ENCODE results near the gene GNB1L.

The GNB1L gene, protein sequence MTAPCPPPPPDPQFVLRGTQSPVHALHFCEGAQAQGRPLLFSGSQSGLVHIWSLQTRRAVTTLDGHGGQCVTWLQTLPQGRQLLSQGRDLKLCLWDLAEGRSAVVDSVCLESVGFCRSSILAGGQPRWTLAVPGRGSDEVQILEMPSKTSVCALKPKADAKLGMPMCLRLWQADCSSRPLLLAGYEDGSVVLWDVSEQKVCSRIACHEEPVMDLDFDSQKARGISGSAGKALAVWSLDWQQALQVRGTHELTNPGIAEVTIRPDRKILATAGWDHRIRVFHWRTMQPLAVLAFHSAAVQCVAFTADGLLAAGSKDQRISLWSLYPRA

DNA sequence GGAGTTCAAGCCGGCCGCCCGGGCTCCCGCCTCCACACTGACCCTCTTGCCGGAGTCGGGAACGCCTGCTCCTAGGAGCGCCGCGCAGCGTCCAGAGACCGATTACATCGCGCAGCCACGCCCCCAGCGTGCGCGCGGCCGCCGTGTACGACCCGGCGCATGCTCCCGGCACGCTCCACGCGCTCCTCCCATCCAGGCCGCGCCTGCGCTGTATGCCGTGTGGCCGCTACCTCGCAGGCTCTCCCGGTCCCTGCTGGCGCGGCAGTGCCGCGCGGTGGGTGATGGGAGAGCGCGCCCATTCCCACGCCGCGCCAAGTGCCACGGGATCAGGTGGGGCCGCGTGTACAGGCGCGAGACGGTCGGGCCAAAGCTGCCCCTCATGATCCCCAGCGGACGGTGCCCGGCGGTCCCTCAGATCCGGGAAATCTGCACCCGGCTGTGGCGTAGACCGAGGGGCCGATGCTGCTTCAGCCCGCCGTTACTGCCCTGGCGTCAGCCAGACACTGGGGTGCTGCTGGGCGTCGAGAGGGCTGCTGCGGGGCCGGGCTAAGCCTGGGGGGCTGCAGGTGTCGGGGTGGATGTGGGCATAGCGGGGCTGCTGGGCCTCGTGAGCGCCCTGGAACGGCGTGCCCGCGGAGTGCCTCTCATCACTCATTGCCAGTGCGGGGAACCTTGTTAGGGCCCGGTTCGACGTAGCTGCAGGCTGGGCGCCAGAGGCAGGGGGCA lies at the start of gene GNB1L, which contains the start of gene RTL10:
TSS of gene GNB1L (minus strand) at position 97 of the 726 bp plus-strand sequence. CDS start 33,519 bp downstream, outside the sequence.
TSS of gene RTL10 (minus strand) at position 97 of the 726 bp plus-strand sequence. CDS start 2,613 bp downstream, outside the sequence.
- peak; percentile 93 for DNase-seq (ENCODE audit: low read depth)

DNA sequence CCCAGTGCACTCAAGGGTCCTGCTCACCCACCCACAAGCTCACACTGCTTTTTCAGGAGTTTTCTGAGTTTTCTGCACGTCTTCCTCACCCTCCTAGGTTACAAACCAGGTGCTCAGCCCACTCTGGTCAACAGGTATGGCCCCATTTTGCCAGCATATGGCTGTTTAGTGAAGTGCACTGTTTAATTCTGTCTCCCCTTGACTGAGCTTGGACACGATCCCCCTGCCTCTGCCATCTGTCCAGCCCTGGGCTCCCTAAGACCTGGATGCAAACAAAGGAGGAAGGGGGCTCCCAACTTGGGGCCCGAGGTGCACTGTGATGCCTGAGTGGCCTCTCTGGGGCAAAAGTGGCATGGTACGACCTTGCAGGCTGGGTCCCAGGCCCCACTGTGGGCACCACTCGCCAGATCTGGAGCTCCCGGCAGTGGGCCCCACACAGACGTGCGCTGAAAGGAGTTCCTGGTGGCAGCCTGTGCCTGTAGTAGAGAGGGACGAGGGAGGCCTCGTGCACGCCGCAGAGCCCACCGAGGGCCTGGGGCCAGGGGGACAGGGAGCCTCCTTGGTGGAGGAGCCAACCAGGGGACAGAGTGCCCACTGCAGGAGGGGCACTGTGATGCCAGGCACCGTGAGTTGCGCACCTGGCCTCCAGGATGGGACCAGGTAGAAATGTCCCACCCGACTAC lies 49.6 kb upstream of the GNB1L start:
- DNase-seq (ENCODE audit: low read depth): no peak

DNA sequence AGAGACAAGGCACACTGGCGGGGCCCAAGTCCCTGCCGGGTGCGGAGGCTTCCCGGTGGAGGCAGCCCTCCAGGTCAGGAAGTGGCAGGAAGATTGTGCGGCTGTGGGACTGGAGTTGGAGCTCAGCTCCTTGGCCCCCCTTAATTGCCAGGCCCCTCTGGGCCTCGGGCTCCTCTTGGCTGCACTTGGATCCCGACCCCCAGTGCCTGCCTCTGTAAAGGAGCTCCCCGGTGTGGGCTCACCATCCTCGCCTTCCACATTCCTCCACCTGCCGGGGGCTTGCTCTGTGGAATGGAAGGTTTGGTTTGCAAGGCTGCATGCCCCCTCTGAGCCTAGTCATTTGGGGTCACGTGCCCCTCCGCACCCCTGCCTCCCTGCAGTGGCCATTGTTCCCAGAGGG lies 48.8 kb upstream of the GNB1L start:
- DNase-seq (ENCODE audit: low read depth): no peak

DNA sequence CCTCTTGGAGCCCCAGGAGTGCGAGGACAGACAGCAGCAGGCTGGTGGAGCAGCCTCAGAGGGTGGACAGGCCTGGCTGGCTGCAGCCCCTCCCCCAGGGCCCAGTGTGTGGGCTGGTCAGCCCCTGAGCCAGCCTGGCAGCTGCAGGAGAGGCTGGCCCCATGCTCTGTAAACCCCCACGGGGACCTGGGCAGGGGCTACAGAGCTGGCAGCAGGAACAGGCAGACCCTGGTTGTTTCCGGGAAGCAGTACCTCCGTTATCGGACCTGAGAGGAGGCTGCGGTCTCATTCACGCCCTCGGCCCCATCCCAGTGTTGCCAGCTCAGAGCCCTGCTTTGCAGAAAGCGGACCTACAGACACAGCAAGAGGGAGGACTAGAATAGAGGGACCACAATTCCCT lies 48.4 kb upstream of the GNB1L start:
- no peak for DNase-seq (ENCODE audit: low read depth)

DNA sequence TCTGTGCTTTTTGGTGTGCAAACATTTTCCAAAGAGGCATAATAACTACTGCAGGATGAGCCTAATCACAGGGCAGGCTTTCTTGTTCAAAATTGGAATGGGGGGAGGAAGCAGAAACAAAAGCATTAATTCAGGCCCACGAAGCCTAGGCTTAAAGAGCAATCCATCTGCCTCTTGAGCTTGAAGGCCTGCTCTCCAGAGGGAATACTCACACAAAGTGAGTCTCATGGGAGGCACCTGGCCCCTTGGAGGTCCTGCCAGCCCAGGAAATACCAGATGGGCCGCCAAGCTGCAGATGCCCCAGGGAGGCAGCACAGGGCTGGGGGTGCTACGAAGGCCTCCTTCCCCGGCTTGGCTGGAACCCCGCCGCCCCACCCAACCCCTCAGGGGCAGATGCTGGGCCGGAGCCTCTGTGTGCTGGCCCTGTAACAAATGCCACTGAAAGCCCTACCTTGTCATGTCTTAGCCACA lies 47.6 kb upstream of the GNB1L start:
- no peak for DNase-seq (ENCODE audit: low read depth)

DNA sequence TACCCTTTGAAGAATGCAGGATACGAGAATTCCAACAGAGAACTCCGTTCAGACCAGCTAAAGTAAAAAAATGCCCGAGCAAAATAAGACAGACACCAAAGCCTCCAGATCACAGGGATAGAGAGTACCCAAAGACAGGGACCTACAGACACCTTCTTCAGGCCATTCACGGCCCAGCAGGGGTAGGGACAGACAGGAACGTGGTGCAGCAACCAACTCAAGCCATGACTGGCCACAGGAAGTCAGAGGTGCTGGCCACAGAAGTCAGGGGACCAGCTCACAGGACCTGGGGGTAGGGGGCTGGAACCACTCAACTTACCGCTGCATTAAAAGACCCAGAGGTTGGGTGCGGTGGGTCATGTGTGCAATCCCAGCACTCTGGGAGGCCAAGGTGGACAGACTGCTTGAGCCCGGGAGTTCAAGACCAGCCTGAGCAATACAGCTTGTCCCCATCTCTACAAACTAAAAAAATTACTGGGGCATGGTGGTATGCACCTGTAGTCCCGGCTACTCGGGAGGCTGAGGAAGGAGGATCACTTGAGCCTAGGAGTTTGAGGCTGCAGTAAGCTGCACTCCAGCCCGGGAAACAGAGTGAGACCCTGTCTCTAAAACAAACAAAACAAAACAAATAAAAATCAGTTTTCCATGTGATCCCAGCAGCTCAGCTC lies 47.0 kb upstream of the GNB1L start:
- DNase-seq (ENCODE audit: low read depth): no peak

DNA sequence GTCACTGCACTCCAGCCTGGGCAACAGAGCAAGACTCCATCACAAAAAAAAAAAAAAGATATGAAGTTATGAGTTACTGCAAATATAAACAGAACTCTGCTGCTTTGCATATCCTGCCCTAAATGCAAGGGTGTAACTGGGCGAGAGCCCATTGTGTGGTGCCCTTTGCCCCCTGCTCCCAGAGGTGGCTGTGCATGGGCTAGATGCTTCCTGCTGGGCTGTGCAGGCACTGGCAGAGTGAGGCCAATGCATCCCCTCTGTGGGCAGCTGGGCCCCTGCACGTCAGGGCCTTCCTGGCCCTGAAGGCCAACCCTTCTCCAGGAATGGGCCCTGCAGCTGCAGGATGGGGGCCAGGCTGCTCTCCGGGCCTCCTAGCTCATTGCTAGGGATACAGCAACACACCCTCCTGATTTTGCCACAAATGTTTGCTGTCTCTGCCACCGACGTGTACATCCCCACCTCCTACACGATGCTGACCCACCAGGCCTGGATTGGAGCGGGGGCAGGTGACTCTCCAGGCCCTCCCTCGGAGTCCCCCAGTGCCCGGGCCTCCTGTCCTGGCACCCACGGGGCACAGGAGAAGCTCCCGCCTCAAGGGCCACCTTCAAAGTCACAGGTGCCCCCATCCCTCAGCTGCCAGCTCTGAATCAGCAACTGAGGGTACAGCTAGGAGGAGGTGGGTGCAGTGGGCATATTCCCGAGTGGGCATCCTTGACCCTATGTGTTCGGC lies 46.2 kb upstream of the GNB1L start:
- no peak for DNase-seq (ENCODE audit: low read depth)

DNA sequence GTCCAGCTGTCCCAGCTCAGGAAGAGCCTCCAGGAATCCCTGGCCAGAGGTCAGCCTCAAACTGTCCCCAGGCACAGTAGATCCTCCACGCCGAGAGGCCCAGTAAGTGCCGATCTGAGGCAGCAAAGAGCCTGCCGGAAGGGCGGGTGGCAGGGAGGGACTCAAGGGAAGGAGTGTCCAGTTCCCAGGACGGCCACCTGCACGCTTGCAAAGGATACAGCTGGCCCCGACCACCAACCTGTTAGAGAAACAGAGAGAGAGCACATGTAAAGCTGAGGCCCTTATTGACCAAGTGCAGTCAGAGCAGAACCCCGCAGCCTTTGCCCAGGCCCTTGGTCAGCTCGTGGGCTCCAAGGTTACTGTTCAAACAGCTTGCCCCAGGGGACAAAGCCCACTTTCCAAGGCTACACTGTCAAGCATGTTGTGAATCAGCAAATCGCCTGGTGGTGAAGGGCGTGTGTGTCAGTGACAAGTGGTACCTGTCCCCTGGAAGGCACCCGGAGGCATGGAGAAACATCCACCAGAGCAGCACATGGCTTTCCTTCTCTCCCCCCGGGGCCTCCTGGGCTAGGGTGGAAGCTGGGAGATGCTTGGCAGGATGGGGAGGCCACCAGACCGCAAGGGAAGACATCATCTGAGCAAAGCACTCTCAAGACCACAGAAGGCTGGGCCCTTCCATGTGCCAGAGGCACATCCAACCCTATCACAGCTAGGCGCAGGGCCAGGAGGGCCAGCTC lies 44.3 kb upstream of the GNB1L start:
- DNase-seq (ENCODE audit: low read depth): no peak

DNA sequence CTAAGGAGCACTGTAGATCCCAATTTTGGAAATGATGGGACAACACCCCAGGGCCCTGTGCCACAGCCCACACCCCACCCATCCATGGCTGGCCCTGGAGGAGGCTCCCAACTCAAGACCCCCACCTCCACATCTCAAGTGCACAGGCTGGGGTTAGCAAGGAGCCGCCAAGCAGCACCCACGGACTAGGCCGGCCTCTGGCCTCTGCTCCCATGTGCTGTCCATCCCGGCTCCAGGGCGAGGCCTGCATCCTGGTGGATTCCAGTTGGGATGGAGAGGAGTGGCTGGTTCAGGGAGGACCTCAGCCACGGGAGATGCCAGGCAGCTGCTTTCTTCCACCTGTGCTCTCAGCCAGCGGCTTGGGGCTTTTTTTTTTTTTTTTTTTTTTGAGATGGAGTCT lies 43.5 kb upstream of the GNB1L start:
- no peak for DNase-seq (ENCODE audit: low read depth)

DNA sequence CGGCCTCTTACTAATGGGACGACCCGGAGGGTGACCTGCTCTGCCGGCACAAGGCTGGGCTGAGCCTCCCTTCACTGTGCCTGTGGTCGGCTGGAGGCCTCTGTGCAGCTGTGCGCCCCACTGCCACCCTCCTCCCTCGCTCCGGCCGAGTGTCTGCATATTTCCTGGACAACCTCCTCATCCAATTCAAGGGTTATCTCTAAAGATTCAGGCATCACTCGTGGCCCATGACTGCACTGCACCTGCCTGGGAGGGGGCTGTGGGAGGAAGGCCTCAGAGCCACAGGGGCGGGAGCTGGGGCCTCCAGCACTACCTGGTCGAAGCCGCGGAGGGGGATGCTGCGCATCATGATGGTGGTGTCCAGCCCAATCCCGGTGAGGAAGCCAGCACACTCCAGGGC lies 43.1 kb upstream of the GNB1L start:
- DNase-seq (ENCODE audit: low read depth): no peak

DNA sequence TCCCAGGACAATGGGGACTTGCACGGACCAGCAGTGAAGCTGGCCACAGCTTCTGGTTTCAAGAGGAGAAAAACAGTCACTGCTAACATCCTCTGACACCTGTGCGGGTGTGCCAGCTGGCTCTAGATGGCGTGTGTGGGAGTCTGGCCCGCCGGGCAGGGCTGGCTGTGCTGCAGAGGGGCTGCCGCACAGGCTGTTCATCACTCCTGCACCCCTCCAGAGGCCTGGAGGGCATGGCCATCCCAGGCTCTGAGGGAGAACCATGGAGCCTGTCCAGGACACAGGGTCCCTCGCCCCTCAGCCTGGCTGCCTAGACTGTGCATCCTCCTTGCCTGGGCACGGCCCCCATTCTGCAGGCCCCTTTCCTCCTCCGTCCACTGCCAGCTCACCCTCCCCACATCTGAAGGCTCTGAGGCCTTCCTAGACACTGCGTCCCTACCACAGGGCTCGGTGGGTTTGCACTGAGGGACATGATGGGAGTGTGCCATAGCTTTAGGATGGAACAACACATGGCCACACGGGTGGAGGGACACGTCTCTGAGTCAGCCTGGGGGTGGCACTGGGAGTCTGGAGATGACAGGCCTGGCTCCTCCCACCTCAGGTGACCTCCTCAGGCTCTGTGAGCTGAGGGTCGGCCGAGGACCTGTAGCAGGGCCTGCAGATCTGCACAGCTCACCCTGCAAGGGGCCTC lies 42.1 kb upstream of the GNB1L start:
- no peak for DNase-seq (ENCODE audit: low read depth)

DNA sequence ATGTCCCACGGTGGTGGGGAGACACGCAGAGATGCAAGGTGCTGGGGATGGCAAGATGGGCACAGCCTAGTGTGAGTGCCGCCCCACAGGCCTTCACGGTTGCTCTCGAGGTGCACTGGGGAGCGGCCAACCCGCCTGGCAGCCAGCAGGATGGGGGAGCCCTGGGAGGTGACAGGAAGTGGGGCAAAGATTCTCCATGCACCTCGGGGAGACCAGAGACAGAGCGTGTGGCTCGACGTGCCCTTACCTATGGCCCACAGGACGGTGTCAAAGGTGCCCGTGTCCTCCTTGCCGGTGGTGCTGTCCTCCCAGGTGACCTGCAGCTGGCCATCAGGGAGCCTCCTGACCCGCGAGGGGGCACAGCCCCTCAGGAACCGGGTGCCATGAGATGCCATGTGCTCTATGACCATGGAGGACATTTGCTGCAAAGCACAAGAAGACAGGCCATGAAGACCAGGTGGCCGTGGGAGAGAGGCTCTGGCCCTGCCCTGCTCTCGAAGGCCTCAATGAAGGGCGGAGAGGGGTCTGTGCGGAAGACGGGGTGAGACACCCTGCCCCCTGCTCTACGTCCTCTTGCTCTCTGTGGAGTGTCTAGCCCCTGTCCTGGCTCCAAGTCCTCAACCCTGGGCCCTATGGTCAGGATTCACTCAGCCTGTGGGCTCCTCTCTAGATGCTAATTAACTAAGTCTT lies 40.6 kb upstream of the GNB1L start:
- no peak for DNase-seq (ENCODE audit: low read depth)

DNA sequence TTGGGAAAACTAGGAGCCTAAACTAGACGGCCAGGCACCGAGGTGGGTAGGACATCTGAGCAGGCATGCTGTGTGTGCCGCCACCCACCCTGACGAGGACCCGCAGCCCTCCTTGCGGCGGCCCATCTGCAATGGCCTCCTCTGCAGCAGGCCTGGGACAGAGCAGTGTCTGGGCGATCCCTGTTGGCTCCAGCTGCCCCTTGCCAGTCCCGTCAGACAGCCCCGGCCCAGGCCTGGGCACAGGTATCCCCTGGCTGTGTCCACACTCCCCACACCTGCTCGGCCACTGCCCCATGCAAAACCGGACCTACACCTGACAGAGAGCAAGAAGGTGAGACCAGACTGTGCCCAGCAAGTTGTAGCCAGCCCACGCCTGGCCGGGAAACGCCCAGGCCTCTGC lies 38.7 kb upstream of the GNB1L start:
- DNase-seq (ENCODE audit: low read depth): no peak

DNA sequence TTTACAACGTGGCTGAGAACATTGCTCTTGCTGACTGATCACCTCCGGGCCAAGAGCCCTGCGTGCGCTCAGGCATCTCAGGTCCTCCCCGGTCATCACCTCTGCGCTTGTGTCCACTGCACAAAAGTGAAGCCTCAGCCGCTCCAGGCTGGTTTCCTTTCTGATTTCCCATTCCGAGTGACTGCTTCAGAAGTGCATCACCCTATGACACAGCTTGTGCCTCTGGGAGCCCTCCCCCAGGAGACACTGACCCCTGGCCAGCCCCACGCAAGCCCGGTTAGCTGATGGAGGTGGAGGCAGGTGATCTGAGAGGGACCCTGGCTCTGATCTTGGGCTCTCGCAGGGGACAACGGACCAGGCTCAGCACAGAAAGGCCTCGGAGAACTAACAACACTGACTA lies 38.3 kb upstream of the GNB1L start:
- no peak for DNase-seq (ENCODE audit: low read depth)

DNA sequence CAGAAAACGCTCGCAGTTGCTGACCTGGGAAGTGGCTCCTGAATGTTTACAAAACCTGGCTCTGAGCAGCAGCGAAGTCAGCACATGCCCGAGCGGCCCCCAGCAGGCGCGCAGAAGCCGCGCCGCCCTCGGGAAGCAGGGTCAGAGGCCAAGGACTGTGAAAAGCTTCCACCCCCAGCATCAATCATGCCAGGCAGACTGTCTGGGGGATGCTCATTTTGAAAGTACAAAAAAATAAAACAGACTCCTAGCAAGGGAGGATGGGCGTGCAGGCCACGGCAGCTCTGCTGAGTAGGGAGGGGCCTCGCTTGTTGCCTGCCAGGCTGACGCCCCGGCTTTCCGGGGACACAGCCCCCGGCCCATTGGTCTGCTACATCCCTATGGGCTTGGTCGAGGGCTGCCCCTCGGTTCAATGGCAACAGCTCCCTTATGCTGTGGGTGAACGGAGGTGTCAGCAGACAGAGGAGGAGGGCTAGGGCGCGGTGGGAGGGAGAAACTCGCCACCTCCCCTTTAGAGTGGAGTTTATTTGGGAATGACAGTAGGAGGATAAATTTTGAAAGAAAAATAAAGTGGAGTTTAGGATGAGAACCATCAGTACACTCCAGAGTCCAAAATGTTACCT lies 37.7 kb upstream of the GNB1L start:
- no peak for DNase-seq (ENCODE audit: low read depth)

DNA sequence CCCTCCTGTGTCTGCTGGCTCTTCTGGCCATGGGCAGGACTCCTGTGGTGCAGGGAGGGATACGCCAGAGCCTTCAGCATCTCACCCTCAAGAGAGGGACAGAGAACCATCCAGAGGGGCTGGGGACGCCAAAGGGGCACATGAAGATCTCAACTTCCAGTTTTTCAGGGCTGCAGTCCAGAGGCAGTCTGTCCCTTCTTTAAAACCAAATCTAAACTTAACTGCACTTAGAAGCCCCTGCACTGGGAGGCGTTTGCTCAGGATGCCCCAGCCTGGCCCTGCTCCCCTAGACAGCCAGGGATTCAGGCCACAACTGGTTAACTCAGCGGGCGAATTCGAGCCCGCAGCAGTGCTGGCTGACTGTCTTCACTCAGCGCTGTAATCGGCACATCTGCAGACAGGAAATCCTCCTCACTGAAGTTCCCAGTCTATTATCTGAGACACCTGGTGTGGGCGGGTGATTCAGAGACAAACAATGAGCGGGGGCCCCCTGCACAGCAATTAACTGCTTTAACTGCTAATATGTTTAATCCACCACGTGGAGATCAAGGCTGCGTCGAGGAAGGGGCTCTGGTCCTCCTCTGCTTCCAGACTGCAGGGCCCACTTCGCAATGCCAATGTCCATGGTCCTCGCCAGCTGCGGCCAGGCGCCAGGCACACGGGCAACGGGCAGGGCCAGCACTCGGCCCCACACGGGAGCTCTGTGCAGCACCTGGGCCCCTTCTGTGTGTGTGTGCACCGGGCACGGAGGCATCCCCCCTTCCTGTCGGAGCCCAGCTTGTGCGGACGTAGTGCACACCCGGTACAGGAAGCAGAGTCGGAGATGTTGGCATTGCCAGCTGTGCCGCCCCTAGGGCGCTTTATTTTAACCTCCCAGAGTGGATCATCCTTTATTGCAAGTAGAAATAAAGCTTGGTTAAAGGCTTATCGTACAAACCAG lies 36.9 kb upstream of the GNB1L start:
- DNase-seq (ENCODE audit: low read depth): peak; percentile 63

DNA sequence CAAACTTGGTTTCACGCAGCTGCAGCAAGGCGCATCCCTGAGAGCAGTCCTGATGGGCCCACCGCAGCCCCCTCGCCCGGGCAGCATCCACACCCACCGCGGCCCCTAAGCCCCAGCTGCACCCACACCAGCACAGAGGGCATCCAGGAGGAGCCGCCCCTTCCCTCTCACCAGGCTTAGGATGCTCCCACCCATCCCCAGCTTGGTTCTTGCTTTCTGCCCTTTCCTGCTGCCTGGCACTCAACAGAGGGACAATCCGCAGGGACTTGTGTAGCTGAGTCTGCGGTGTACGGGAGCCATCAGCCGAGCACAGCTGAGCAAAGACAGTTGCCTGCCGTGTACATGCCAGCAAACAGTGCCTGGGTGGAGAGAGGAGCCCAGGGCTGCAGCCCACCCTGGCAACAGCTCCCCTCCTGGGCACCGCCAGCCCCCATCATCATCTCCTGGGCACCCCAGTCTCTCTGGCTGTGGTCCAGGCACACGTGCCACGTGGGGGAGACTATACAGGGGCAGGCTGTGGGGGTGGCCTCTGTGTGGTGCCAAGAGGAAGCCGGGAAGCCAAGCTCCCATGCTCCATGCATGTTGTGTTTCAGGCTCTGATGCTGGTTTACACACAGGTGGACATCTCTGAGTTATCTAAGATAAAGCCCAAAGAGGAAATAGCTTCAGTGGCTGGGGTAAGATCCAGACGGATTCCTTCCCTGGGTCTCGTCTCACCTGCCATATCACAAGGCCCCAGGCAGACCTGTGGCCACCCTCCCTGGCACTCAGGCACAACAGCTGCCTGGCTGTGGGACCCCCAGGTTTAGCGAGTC lies 36.0 kb upstream of the GNB1L start:
- DNase-seq (ENCODE audit: low read depth): no peak

Measured in stimulated activated CD8-positive, alpha-beta memory T cell treated with anti-CD3 and anti-CD28 coated beads, Interleukin-12 subunit alpha, Interleukin-12 subunit beta, amount 100 ng/mL, for 1 hour (primary cell).